Endothelial cell of hepatic sinusoid (primary cell): ENCODE data around the gene CNRIP1.
"Not testable (repeated sequence)": the region's sequence is repeated elsewhere in the genome, so short reads cannot be mapped to it uniquely, and the experiment has no call there.

Experiments used
- in situ Hi-C: cut with HindIII; loops from 2 replicates; pipeline ENCODE4 v1.10.0; 2017; ENCODE audit warnings: low sequenced_read_pairs

CNRIP1 gene

GRCh38 chr2:68341062-68341329, 21.2 kb upstream of the CNRIP1 start:
- in situ Hi-C loops = loop anchor here (5.0 kb wide), 1 partner anchor 51 kb away; no protein-coding TSS in a partner anchor

- in situ Hi-C loops = loop anchor here (5.0 kb wide), 1 partner anchor 52 kb away; no protein-coding TSS in a partner anchor
Measured at GRCh38 chr2:68340226-68341061, 20.7 kb upstream of the CNRIP1 start.

GRCh38 chr2:68336192-68336591, 16.4 kb upstream of the CNRIP1 start:
- in situ Hi-C loops = no loop called here

GRCh38 chr2:68333931-68334330, 14.2 kb upstream of the CNRIP1 start:
- in situ Hi-C loops = no loop called here

- in situ Hi-C loops = no loop called here
Measured at GRCh38 chr2:68333009-68333408, 13.3 kb upstream of the CNRIP1 start.

DNA sequence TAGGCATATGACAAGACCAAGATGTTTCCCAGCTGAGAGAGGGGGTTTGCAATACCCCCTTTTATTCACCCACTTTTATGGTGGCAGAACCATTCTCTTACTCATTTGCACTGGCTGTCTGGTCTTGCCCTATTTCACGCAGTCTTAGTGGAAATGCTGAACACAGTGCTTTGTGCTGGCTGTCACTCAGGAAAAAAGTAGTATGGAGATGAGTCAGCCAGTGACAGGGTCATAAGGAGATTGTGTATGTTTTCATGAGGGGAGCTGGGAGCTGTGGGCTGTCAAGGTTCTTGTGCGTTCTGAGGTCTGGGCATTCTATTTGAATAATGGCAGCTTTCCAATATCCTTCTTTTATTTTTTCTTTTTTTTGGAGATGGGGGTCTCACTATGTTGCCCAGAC, 10.9 kb upstream of the CNRIP1 start:
- in situ Hi-C loops = no loop called here

DNA sequence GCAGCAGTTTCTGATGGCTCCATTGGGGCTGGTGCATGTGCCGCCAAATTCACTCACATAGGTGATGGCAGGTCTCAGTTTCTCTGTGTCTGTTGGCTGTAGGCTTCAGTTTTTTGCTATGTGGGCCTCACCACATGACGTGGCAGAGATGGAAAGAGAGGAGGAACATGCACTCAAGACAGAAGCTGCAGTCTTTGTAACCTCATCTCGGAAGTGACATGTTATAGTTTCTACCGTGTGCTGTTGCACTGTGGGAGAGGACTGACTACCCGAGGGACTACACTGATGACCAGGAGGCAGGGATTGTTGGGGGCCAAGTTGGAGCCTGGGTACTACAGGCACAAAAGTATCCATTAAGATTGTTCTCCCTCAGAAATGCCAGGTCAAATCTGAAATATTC, 9.2 kb upstream of the CNRIP1 start:
- in situ Hi-C loops = no loop called here

- in situ Hi-C loops = no loop called here
Measured at GRCh38 chr2:68325056-68325455, 5.3 kb upstream of the CNRIP1 start.

- in situ Hi-C loops = no loop called here
Measured at GRCh38 chr2:68320118-68320641, 431 bp upstream of the CNRIP1 start.

DNA sequence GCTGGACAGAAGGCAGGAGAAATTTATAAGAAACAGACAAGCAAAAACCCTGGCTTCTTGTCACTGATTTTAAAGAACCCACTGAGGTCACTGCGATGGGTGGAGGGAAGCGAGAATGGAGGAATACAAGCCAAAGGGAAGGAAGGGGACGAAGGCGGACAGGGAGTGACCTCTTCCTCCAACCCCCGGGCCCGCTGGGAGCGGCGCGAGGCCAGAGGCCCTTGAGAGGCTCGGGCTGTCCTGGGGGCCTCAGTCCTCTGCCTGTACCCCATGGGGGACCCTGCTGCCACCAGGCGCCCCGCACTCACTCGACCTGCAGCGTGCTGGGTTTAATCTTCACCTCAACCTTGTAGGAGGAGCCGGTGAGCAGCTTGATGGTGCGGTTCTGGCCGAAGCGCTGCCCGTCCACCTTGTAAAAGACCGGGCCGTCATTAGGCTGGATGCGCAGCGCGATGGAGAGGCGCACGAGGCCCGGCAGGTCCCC, 793 bp downstream of the CNRIP1 start:
- in situ Hi-C loops = no loop called here

DNA sequence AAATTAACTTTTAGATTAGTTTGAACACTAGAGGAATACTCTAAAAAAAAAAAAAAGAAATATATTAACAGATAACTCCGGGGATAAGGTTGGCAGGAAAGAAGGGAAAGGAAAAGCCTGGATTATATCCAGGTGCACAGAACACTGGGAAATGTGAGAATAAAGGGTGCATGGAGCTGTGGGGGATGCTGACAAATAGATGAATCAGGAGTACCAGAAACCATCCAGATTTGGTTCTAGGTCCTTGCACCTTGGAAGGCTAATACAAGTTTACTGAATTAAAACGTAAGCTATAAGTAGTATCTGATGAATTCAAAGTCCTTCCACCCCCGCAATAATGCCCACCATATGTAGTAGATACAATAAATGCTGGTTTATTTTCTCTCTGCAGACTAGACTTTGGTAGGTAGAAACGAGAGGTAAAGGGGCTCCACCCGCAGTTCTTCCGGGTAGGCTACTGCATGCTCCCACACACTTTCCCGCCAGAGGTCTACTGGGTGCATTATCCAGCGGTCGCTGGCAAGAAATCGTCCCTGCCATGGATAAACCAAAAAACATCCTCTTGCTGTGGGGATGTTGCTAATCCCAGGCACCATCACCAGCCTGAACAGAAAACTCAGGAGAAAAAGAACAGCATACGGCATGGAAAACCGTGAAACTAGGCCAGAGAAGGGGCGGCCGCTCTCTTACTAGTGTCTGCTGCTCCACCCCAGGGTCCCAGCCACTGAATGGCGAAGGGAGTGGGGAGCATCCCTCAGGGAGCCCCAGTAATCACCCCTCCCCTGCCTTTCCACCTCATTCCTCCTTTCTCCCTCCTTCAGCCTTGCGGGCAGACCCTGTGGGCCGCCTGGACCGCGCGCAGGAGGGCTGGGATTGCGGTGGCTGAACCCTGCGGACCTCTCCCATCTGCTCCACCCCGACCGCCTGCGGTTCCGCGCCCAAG, 1.5 kb downstream of the CNRIP1 start:
- in situ Hi-C loops = no loop called here

GRCh38 chr2:68316111-68316510, 3.6 kb downstream of the CNRIP1 start:
- in situ Hi-C loops = no loop called here

- in situ Hi-C loops = no loop called here
Measured at GRCh38 chr2:68311033-68311432, 8.7 kb downstream of the CNRIP1 start.

GRCh38 chr2:68309426-68309825, 10.3 kb downstream of the CNRIP1 start:
- in situ Hi-C loops = no loop called here

- in situ Hi-C loops = not testable (repeated sequence)
Measured at GRCh38 chr2:68303902-68304272, 15.9 kb downstream of the CNRIP1 start.

- in situ Hi-C loops = no loop called here
Measured at GRCh38 chr2:68303033-68303901, 16.5 kb downstream of the CNRIP1 start.

- in situ Hi-C loops = no loop called here
Measured at GRCh38 chr2:68302281-68302875, 17.4 kb downstream of the CNRIP1 start.

GRCh38 chr2:68295516-68295915, 24.2 kb downstream of the CNRIP1 start:
- in situ Hi-C loops = no loop called here

DNA sequence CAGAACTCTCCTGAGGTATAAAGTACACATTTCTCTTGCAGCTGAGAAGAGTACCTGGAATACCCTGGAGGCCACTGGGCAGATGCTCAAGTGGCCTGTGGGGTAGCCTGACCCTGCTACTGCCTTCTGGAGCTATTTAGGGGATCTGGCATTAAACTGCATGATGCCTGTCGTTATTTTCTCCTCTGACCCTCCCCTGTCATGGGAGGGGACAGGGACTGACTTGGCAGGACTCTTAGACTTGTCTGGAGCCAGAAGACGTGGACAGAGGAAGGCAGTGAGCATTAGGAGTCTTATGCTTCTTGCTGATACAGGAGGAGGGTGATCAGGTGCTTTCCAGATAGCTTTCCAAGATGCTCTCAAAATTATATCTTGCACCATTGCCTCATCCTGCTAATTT, 24.8 kb downstream of the CNRIP1 start:
- in situ Hi-C loops = no loop called here

DNA sequence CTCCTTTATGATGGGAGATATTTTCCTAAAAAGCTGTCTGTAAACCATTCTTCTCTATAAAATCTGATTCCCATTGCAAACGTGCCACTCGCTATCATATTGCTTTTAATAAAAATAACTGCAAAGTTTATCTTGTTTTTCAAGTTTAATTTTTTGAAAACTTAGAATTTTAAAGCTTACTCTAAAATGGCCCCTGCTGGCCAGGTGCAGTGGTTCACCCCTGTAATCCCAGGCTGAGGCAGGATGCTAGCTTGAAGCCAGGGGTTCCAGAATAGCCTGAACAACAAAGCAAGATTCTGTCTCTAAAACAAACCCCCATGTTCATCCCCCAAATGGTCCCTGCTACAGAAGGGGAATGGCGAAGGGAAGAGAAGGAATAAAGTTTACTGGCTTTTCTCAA, 25.6 kb downstream of the CNRIP1 start:
- in situ Hi-C loops = no loop called here
